GM18909 (cell line): ENCODE results near the gene GSTM5.
"Not testable (repeated sequence)": the region's sequence is repeated elsewhere in the genome, so short reads cannot be mapped to it uniquely, and the experiment has no call there.

ENCODE experiments used
- ATAC-seq: cut with Tn5 transposase; IDR thresholded peaks from one replicate; pipeline ENCODE4 v1.9.1; 2021; ENCODE audit warnings: mild to moderate bottlenecking; ENCODE audit not compliant: unreplicated experiment, poor library complexity

GSTM5 gene

GRCh38 chr1:109711593-109712320, at the start of gene GSTM5:
Gene GSTM5, plus strand, starts transcription at chr1:109712251. Its CDS starts 62 bp downstream, at chr1:109712313.
- ATAC-seq = not testable (repeated sequence)

GRCh38 chr1:109664671-109665070, 47.4 kb upstream of the GSTM5 start:
- ATAC-seq = no peak

GRCh38 chr1:109667452-109668122, 44.5 kb upstream of the GSTM5 start, which contains the start of gene GSTM2:
Gene GSTM2, plus strand, starts transcription at chr1:109668057. Its CDS starts 59 bp downstream, at chr1:109668116.
- peak; percentile 95 for ATAC-seq

- no peak for ATAC-seq
Observed at GRCh38 chr1:109668123-109668775, 43.8 kb upstream of the GSTM5 start.

GRCh38 chr1:109669246-109669948, 42.7 kb upstream of the GSTM5 start:
- ATAC-seq = no peak

- not testable (repeated sequence) for ATAC-seq
Observed at GRCh38 chr1:109669949-109670302, 42.1 kb upstream of the GSTM5 start.

GRCh38 chr1:109671067-109671466, 41.0 kb upstream of the GSTM5 start:
- ATAC-seq = no peak

GRCh38 chr1:109673861-109674260, 38.2 kb upstream of the GSTM5 start:
- ATAC-seq = not testable (repeated sequence)

- not testable (repeated sequence) for ATAC-seq
Observed at GRCh38 chr1:109676683-109677381, 35.2 kb upstream of the GSTM5 start.

GRCh38 chr1:109677459-109677858, 34.6 kb upstream of the GSTM5 start:
- ATAC-seq = no peak

GRCh38 chr1:109678637-109679036, 33.4 kb upstream of the GSTM5 start:
- not testable (repeated sequence) for ATAC-seq

- ATAC-seq = not testable (repeated sequence)
Observed at GRCh38 chr1:109684777-109685176, 27.3 kb upstream of the GSTM5 start.

GRCh38 chr1:109685399-109685798, 26.7 kb upstream of the GSTM5 start:
- ATAC-seq = not testable (repeated sequence)

GRCh38 chr1:109685890-109686289, 26.2 kb upstream of the GSTM5 start:
- ATAC-seq = not testable (repeated sequence)

- not testable (repeated sequence) for ATAC-seq
Observed at GRCh38 chr1:109687109-109687508, 24.9 kb upstream of the GSTM5 start.

GRCh38 chr1:109687641-109688499, 24.2 kb upstream of the GSTM5 start, which contains the start of gene GSTM1:
Gene GSTM1, plus strand, starts transcription at chr1:109687817. Its CDS starts 57 bp downstream, at chr1:109687874.
- peak; percentile 96 for ATAC-seq

- ATAC-seq = no peak
Observed at GRCh38 chr1:109689844-109690405, 22.1 kb upstream of the GSTM5 start.

- ATAC-seq = no peak
Observed at GRCh38 chr1:109691759-109692158, 20.3 kb upstream of the GSTM5 start.

GRCh38 chr1:109694400-109694799, 17.7 kb upstream of the GSTM5 start:
- ATAC-seq = not testable (repeated sequence)
